Epithelial cell of proximal tubule (primary cell): Measurements from ENCODE around the gene STH. TPM values are rescaled to one million over a fixed set of nuclear protein-coding genes. Genes with fewer than 3 reads are reported as not detected.

ENCODE experiments used
- DNase-seq: peaks from one replicate; pipeline ENCODE4 v3.0.0-alpha.2; 2011; ENCODE audit warnings: low read depth
- H3K4me3 ChIP-seq: 2 replicates; pipeline ENCODE4 v1.5.1; 2011; ENCODE audit warnings: low read depth, mild to moderate bottlenecking, low read length
- CTCF ChIP-seq: conservative IDR thresholded peaks from 2 replicates; pipeline ENCODE4 v1.5.1; 2012; ENCODE audit warnings: low read depth, mild to moderate bottlenecking, low read length
- total RNA-seq: library from RNA; depleted of rRNA; stranded (reverse); fragments of >200 nt; gene quantifications from 2 replicates; pipeline ENCODE4 v1.2.3, GENCODE V29; 2015

STH gene
- total RNA-seq = not detected in 2 replicates

GRCh38 chr17:45998987-45999899, at the start of gene STH:
STH (plus strand) TSS chr17:45999250; CDS start chr17:45999280, 30 bp downstream.
- no peak for TF ChIP-seq CTCF
- DNase-seq = no peak

GRCh38 chr17:45949755-45950320, 49.2 kb upstream of the STH start:
- DNase-seq = no peak
- TF ChIP-seq CTCF = no peak
- H3K4me3 ChIP-seq = no peak overlapping the region

More at GRCh38 chr17:45998987-45999899, at the start of gene STH:
- H3K4me3 ChIP-seq = no peak within 1 kb of the TSS

- H3K4me3 ChIP-seq = no peak overlapping the region
- TF ChIP-seq CTCF = no peak
- DNase-seq = no peak
Observed at GRCh38 chr17:45950888-45951287, 48.2 kb upstream of the STH start.

GRCh38 chr17:45951403-45951802, 47.6 kb upstream of the STH start:
- TF ChIP-seq CTCF = no peak
- H3K4me3 ChIP-seq = no peak overlapping the region
- DNase-seq = no peak

- no peak overlapping the region for H3K4me3 ChIP-seq
- DNase-seq = no peak
- no peak for TF ChIP-seq CTCF
Observed at GRCh38 chr17:45951941-45952340, 47.1 kb upstream of the STH start.

- no peak for TF ChIP-seq CTCF
- DNase-seq = no peak
- H3K4me3 ChIP-seq = no peak overlapping the region
Observed at GRCh38 chr17:45952814-45953320, 46.2 kb upstream of the STH start.
